ENCODE data around the gene TAF1D.

TAF1D gene

DNA sequence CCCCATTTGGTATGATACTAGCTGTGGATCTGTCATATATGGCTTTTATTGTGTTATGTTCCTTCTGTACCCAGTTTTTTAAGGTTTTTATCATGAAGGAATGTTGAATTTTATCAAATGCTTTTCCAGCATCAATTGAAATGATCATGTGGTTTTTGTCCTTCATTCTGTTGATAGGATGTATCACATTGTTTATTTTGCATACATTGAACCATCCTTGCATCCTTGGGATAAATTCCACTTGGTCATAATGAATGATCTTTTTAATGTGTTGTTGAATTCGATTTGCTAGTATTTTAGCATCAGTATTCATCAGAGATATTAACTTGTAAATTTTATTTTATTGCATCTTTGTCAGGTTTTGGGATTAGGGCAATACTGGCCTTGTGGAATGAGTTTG lies 31.1 kb downstream of the TAF1D start:
- TF ChIP-seq, protein P1, sequence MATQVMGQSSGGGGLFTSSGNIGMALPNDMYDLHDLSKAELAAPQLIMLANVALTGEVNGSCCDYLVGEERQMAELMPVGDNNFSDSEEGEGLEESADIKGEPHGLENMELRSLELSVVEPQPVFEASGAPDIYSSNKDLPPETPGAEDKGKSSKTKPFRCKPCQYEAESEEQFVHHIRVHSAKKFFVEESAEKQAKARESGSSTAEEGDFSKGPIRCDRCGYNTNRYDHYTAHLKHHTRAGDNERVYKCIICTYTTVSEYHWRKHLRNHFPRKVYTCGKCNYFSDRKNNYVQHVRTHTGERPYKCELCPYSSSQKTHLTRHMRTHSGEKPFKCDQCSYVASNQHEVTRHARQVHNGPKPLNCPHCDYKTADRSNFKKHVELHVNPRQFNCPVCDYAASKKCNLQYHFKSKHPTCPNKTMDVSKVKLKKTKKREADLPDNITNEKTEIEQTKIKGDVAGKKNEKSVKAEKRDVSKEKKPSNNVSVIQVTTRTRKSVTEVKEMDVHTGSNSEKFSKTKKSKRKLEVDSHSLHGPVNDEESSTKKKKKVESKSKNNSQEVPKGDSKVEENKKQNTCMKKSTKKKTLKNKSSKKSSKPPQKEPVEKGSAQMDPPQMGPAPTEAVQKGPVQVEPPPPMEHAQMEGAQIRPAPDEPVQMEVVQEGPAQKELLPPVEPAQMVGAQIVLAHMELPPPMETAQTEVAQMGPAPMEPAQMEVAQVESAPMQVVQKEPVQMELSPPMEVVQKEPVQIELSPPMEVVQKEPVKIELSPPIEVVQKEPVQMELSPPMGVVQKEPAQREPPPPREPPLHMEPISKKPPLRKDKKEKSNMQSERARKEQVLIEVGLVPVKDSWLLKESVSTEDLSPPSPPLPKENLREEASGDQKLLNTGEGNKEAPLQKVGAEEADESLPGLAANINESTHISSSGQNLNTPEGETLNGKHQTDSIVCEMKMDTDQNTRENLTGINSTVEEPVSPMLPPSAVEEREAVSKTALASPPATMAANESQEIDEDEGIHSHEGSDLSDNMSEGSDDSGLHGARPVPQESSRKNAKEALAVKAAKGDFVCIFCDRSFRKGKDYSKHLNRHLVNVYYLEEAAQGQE (IDR thresholded peaks at IDR 0.05; ENCODE audit: insufficient read depth in 1 of 2, low read depth in 2 of 2, low read length in 2 of 2): no peak
- TF ChIP-seq SIN3A (IDR thresholded peaks at IDR 0.05; ENCODE audit: borderline replicate concordance, insufficient read depth, low read length) (no peak), POLR2AphosphoS5 (IDR thresholded peaks at IDR 0.05; ENCODE audit: low read depth, low read length) (no peak), TAF1 (IDR thresholded peaks at IDR 0.05; ENCODE audit: borderline replicate concordance, insufficient read depth, low read length) (no peak), FOXP2 (optimal IDR thresholded peaks at IDR 0.05; ENCODE audit: borderline replicate concordance, extremely low read depth, extremely low read length, insufficient read depth) (no peak)

DNA sequence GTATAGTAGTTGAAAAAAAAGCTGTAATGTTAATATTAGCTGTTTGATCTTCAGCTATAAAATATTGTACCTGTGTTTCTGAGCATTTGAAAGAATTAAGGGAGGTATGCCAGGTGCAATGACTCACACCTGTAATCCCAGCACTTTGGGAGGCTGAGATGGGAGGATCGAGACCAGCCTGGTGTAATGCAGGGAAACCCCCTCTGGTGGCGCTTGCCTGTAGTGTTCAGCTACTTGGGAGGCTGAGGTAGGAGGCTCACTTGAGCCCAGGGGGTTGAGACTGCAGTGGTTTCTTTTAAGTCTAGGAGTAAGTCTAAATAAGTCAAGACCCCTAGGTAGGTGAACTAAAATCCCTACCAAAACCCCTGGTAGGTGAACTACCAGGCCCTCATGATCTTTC lies 37.1 kb downstream of the TAF1D start:
- TF ChIP-seq POLR2AphosphoS5 (IDR thresholded peaks at IDR 0.05; ENCODE audit: low read depth, low read length) (no peak), TAF1 (IDR thresholded peaks at IDR 0.05; ENCODE audit: borderline replicate concordance, insufficient read depth, low read length) (no peak), FOXP2 (optimal IDR thresholded peaks at IDR 0.05; ENCODE audit: borderline replicate concordance, extremely low read depth, extremely low read length, insufficient read depth) (no peak)
- TF ChIP-seq, protein P1 (IDR thresholded peaks at IDR 0.05; ENCODE audit: insufficient read depth in 1 of 2, low read depth in 2 of 2, low read length in 2 of 2): no peak

DNA sequence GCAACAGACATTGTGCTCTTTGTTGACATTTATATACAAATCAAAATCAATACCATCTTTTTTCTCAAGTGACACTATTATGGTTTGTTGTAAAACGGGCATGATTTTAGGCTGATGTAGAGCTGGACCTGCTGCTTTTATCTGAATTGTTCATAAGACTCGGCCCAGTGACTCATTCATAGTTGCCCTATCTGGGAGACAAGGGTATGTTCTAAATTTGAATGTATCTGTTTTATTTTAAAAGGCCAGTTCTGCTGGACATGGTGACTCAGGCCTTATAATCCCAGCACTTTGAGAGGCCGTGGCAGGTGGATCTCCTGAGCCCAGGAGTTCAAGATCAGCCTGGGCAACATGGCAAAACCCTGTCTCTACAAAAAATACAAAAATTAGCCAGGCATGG lies 40.5 kb downstream of the TAF1D start:
- TF ChIP-seq SIN3A (IDR thresholded peaks at IDR 0.05; ENCODE audit: borderline replicate concordance, insufficient read depth, low read length) (no peak), FOXP2 (optimal IDR thresholded peaks at IDR 0.05; ENCODE audit: borderline replicate concordance, extremely low read depth, extremely low read length, insufficient read depth) (no peak), TAF1 (IDR thresholded peaks at IDR 0.05; ENCODE audit: borderline replicate concordance, insufficient read depth, low read length) (no peak), POLR2AphosphoS5 (IDR thresholded peaks at IDR 0.05; ENCODE audit: low read depth, low read length) (no peak)
- TF ChIP-seq, protein P1 (IDR thresholded peaks at IDR 0.05; ENCODE audit: insufficient read depth in 1 of 2, low read depth in 2 of 2, low read length in 2 of 2): no peak

DNA sequence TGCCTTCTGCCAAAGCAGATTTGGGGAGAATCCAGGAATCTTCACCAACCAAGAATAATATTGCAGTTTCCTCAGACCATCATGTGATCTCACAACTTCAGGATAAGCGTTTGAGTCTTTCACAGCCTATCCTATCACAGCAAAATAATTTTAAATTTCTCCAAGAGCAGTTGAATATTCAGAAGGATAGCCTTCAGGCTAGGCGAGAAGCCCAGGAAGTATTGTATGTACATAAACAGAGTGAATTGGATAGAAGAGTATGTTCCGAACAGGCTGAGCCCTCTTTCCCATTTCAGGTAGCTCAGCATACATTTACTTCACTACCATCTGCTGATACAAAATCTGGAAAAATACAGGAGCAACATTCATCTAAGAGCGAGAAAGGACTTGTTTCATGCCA lies 43.7 kb downstream of the TAF1D start:
- no peak for TF ChIP-seq TAF1 (IDR thresholded peaks at IDR 0.05; ENCODE audit: borderline replicate concordance, insufficient read depth, low read length)
- TF ChIP-seq, protein P1 (IDR thresholded peaks at IDR 0.05; ENCODE audit: insufficient read depth in 1 of 2, low read depth in 2 of 2, low read length in 2 of 2): no peak
- no peak for TF ChIP-seq FOXP2 (optimal IDR thresholded peaks at IDR 0.05; ENCODE audit: borderline replicate concordance, extremely low read depth, extremely low read length, insufficient read depth)
- no peak for TF ChIP-seq POLR2AphosphoS5 (IDR thresholded peaks at IDR 0.05; ENCODE audit: low read depth, low read length)
- TF ChIP-seq SIN3A (IDR thresholded peaks at IDR 0.05; ENCODE audit: borderline replicate concordance, insufficient read depth, low read length): no peak

DNA sequence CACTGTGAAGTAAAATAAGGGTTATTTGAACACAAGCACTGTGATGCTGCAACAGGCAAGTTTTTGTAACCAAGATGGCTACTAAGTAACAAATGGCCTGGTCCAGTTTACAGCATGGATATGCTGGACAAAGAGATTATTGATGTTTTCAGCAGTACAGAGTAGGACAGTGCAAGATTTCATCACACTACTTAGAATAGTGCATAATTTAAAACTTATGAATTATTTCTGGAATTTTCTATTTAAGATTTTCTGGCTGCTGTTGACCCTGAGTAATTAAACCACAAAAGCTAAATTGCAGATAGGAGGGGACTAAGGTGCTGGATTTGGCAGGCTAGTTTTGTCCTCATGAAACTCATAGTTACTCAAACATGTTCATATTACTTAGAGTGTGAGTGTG lies 46.7 kb downstream of the TAF1D start:
- TF ChIP-seq, protein P1 (IDR thresholded peaks at IDR 0.05; ENCODE audit: insufficient read depth in 1 of 2, low read depth in 2 of 2, low read length in 2 of 2): no peak
- TF ChIP-seq POLR2AphosphoS5 (IDR thresholded peaks at IDR 0.05; ENCODE audit: low read depth, low read length) (no peak), FOXP2 (optimal IDR thresholded peaks at IDR 0.05; ENCODE audit: borderline replicate concordance, extremely low read depth, extremely low read length, insufficient read depth) (no peak), SIN3A (IDR thresholded peaks at IDR 0.05; ENCODE audit: borderline replicate concordance, insufficient read depth, low read length) (no peak)
